Osteoblast (primary cell): ENCODE results near the gene ECE2. TPM values are rescaled to one million over a fixed set of nuclear protein-coding genes. Genes with fewer than 3 reads are reported as not detected.
"Not testable (repeated sequence)": the region's sequence is repeated elsewhere in the genome, so short reads cannot be mapped to it uniquely, and the experiment has no call there.

Experiments used
- DNase-seq: peaks from one replicate; pipeline ENCODE4 v3.0.0; 2011; ENCODE audit warnings: low spot score, mixed read lengths; ENCODE audit not compliant: insufficient read length; ENCODE audit errors: missing footprints
- H2AFZ ChIP-seq: 2 replicates; pipeline ENCODE4 v1.6.0; 2011; ENCODE audit warnings: mild to moderate bottlenecking, low read length
- H3K27ac ChIP-seq: 2 replicates; pipeline ENCODE4 v1.5.1; 2011; ENCODE audit warnings: mild to moderate bottlenecking, low read depth, low read length, moderate library complexity
- H3K27me3 ChIP-seq: 2 replicates; pipeline ENCODE4 v1.6.0; 2012; ENCODE audit warnings: mild to moderate bottlenecking, control low read depth, inconsistent platforms, low read length, moderate library complexity; ENCODE audit not compliant: insufficient read depth
- H3K36me3 ChIP-seq: 2 replicates; pipeline ENCODE4 v1.5.1; 2011; ENCODE audit warnings: mild to moderate bottlenecking, low read length, control low read depth, moderate library complexity; ENCODE audit not compliant: insufficient read depth
- H3K4me1 ChIP-seq: 2 replicates; pipeline ENCODE4 v1.5.1; 2011; ENCODE audit warnings: mild to moderate bottlenecking, low read length, control low read depth, moderate library complexity; ENCODE audit not compliant: insufficient read depth
- H3K4me2 ChIP-seq: 2 replicates; pipeline ENCODE4 v1.6.0; 2011; ENCODE audit warnings: mild to moderate bottlenecking, low read length; ENCODE audit not compliant: insufficient read depth
- H3K4me3 ChIP-seq: fragments of 200-600 bp; sonication (generic); 3 replicates; pipeline ENCODE4 v1.5.1; 2012; ENCODE audit warnings: mild to moderate bottlenecking, low read length, inconsistent platforms; ENCODE audit not compliant: insufficient read depth
- H3K79me2 ChIP-seq: 2 replicates; pipeline ENCODE4 v1.6.0; 2012; ENCODE audit warnings: mild to moderate bottlenecking, low read length, control low read depth, inconsistent platforms; ENCODE audit not compliant: insufficient read depth
- H3K9me3 ChIP-seq: 2 replicates; pipeline ENCODE4 v1.5.1; 2011; ENCODE audit warnings: low read depth, low read length, control low read depth
- H4K20me1 ChIP-seq: 2 replicates; pipeline ENCODE4 v1.6.0; 2012; ENCODE audit warnings: mild to moderate bottlenecking, low read length, control low read depth; ENCODE audit not compliant: insufficient read depth
- total RNA-seq: library from RNA; depleted of rRNA; stranded (reverse); fragments of >200 nt; gene quantifications from 2 replicates; pipeline ENCODE4 v1.2.3, GENCODE V29; 2012
- TF ChIP-seq, protein P1 (sequence below): IDR thresholded peaks from 2 replicates; pipeline ENCODE4 v1.5.1; 2011; ENCODE audit warnings: mild to moderate bottlenecking, low read depth, low read length, moderate library complexity; ENCODE audit errors: extremely low read depth

ECE2 gene
- total RNA-seq, 1 donor: not detected

DNA sequence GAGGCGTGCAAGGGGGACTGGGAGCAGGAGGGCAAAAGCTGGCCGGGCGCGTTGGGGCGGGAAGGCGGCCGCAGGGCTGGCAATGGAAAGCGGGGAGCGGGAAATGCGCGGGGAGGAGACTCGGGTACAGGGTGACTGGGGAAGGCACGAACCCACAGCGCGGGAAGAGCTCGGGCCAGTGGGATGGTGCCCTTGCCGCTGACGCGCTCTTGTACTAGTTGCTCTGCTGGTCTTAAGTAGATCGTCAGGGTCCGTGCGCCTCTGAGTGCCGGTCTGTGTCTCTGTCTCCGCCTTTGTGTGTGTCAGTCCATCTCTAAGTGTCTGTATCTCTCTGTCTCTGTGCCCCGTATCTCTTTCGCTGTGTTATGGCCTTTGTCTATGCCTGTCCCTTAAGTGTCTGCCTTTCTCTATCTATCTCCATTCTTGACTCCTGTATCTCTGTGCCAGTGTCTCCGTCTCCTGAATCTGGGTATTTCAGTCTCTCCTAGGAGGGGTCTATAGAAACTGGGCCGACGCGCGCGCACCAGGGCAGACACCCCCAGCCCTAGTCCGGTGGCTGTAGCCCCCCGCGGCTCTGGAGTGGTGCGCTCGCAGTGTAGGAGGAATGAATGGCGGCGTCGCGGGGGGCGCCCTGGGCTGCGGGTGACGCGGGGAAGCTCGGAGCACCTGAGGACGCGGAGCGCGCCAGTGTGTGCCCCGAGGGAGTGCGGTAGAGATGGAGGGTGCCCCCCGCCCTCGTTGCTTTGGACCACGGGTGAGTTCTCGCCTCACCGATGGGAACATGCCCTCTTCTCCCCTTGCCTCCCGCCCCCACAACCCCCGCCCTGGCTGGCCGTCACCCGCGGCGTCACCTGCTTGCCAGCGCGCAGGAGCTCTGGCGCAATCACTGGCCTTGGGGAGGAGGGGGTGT, 13.7 kb upstream of the ECE2 start:
- DNase-seq: peak; percentile 77
- H4K20me1 ChIP-seq: peaks cover 19% of the 10 kb centered on the region
- H3K79me2 ChIP-seq: no peaks in the 10 kb centered on the region
- H3K4me2 ChIP-seq: peak overlapping the region; percentile 79
- H3K27ac ChIP-seq: no peak overlapping the region
- peaks cover 3% of the 10 kb centered on the region for H3K4me1 ChIP-seq
- TF ChIP-seq, protein P1, sequence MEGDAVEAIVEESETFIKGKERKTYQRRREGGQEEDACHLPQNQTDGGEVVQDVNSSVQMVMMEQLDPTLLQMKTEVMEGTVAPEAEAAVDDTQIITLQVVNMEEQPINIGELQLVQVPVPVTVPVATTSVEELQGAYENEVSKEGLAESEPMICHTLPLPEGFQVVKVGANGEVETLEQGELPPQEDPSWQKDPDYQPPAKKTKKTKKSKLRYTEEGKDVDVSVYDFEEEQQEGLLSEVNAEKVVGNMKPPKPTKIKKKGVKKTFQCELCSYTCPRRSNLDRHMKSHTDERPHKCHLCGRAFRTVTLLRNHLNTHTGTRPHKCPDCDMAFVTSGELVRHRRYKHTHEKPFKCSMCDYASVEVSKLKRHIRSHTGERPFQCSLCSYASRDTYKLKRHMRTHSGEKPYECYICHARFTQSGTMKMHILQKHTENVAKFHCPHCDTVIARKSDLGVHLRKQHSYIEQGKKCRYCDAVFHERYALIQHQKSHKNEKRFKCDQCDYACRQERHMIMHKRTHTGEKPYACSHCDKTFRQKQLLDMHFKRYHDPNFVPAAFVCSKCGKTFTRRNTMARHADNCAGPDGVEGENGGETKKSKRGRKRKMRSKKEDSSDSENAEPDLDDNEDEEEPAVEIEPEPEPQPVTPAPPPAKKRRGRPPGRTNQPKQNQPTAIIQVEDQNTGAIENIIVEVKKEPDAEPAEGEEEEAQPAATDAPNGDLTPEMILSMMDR: no peak
- no peaks in the 10 kb centered on the region for H3K36me3 ChIP-seq
- peak overlapping the region; percentile 57 for H3K4me3 ChIP-seq
- peak overlapping the region; percentile 56 for H2AFZ ChIP-seq
- peaks cover 35% of the 10 kb centered on the region for H3K27me3 ChIP-seq
- H3K9me3 ChIP-seq: no peaks in the 10 kb centered on the region

DNA sequence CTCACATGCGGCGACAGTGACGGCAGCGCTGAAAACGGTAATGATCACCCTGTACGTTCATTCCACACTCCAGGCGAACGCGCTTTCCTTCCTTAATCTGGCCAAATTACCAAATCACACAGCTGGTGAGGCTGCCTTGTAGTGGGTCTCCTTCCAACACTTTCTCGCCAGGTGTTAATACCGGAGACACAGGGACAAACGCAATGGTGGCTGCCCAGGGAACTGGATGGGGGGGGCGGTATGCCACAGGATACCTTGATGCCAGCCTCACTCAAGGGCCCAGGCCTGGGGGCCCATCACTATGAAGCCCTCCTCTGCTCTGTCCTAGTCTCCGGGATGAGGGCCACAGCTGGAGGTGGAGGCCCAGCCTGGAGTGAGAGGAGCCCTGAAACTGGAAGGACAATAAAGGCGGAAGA, 13.1 kb upstream of the ECE2 start:
- Histone ChIP-seq H2AFZ (no peak overlapping the region), H3K9me3 (no peaks in the 10 kb centered on the region), H3K79me2 (no peaks in the 10 kb centered on the region), H3K4me3 (no peak overlapping the region), H3K36me3 (no peaks in the 10 kb centered on the region), H3K27ac (no peak overlapping the region), H3K27me3 (peaks cover 41% of the 10 kb centered on the region), H3K4me1 (peaks cover 3% of the 10 kb centered on the region), H3K4me2 (no peak overlapping the region), H4K20me1 (peaks cover 17% of the 10 kb centered on the region)
- TF ChIP-seq, protein P1: no peak
- DNase-seq: peak; percentile 58

DNA sequence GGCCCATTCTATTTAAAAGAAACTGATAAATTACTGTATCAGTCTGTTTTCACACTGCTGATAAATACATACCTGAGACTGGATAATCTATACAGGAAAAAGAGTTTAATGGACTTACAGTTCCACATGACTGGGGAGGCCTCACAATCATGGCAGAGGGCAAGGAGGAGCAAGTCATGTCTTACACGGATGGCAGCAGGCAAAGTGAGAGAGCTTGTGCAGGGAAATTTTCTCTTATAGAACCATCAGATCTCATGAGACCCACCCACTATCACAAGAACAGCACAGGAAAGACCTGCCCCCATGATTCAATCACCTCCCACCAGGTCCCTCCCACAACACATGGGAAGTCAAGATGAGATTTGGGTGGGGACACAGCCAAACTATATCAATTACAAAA, 8.6 kb upstream of the ECE2 start:
- H3K4me1 ChIP-seq, H3K4me3 ChIP-seq, H4K20me1 ChIP-seq, DNase-seq, H3K79me2 ChIP-seq, H3K36me3 ChIP-seq, H3K9me3 ChIP-seq, H3K4me2 ChIP-seq, H2AFZ ChIP-seq, H3K27ac ChIP-seq: not testable (repeated sequence)
- H3K27me3 ChIP-seq: peaks cover 23% of the 10 kb centered on the region

DNA sequence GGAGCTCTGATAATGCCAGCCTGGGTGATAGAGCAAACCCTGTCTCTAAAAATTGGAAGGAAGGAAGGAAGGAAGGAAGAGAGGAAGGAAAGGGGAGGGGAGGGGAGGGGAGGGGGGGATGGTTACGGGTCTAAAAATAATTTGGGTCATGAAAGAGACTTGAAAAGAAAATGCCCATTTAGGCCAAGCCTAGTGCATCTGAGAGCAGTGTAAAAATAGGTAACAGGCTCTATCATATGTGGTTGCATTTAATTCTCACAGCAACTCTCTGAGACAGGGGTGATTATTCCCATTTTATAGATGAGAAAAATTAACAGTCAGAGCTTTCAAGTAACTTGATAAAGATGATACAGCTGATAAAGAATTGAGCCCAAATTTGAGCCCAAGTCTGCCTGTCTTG, 3.6 kb upstream of the ECE2 start:
- no peaks in the 10 kb centered on the region for H4K20me1 ChIP-seq
- H2AFZ ChIP-seq: no peak overlapping the region
- no peak overlapping the region for H3K4me3 ChIP-seq
- H3K79me2 ChIP-seq: no peaks in the 10 kb centered on the region
- TF ChIP-seq, protein P1: no peak
- H3K27me3 ChIP-seq: peaks cover 39% of the 10 kb centered on the region
- no peaks in the 10 kb centered on the region for H3K9me3 ChIP-seq
- no peak overlapping the region for H3K27ac ChIP-seq
- H3K36me3 ChIP-seq: no peaks in the 10 kb centered on the region
- no peak overlapping the region for H3K4me2 ChIP-seq
- DNase-seq: peak; percentile 5
- H3K4me1 ChIP-seq: no peaks in the 10 kb centered on the region
